Endothelial cell of umbilical vein (primary cell): Measurements from ENCODE around the gene ANKK1. TPM values are rescaled to one million over a fixed set of nuclear protein-coding genes. Genes with fewer than 3 reads are reported as not detected.

Experiments
- Bru-seq: library from RNA; stranded (reverse); fragments of 400-500 nt; gene quantifications from one replicate; lab custom pipeline; 2021; lab: Mats Ljungman, UMichigan
- BruChase-seq, 2 experiments: library from RNA; stranded (reverse); fragments of 400-500 nt; gene quantifications; one replicate each; lab custom pipeline; 2021; lab: Mats Ljungman, UMichigan
- BruUV-seq: library from RNA; stranded (reverse); fragments of 400-500 nt; replicated peaks from 2 replicates; lab custom pipeline; 2021; lab: Mats Ljungman, UMichigan
- CTCF ChIA-PET: fragments of 300-600, 350-600 bp; sonication (Branson Sonifier 250); formaldehyde crosslinking; loops from one replicate; lab custom pipeline; 2021; ENCODE audit warnings: antibody characterized with exemption, inconsistent platforms; lab: Charles Lee
- POLR2A ChIA-PET: fragments of 300-600, 350-600 bp; sonication (Branson Sonifier 250); formaldehyde crosslinking; loops from one replicate; lab custom pipeline; 2021; ENCODE audit warnings: antibody characterized with exemption, inconsistent platforms; lab: Charles Lee
- DNase-seq: peaks from one replicate; pipeline ENCODE4 v3.0.0-alpha.2; 2011; ENCODE audit warnings: low read depth, low spot score
- FAIRE-seq: peaks from 2 replicates; lab custom pipeline; 2011; peaks lifted over from hg19 to GRCh38; lab: Jason Lieb, UNC
- H2AFZ ChIP-seq: 2 replicates; pipeline ENCODE4 v1.6.0; 2012; ENCODE audit warnings: low read depth, low read length, control low read depth, inconsistent platforms
- H3K27ac ChIP-seq: 2 replicates; pipeline ENCODE4 v1.5.1; 2011; ENCODE audit warnings: low read depth, mild to moderate bottlenecking, control low read depth, low read length, moderate library complexity; ENCODE audit not compliant: insufficient read depth
- H3K27me3 ChIP-seq, 2 experiments: 2 replicates each; pipeline versions ENCODE4 v1.6.0 to v1.6.1; 2011; ENCODE audit warnings: low read length in 2 of 2, mixed read lengths in 1 of 2; ENCODE audit not compliant: control insufficient read depth in 2 of 2, insufficient read depth in 2 of 2
- H3K36me3 ChIP-seq, 2 experiments: 2 replicates in 1 of 2; 3 replicates in 1 of 2; pipeline ENCODE4 v1.5.1; 2011; ENCODE audit warnings: low read length in 2 of 2, mild to moderate bottlenecking in 1 of 2, moderate library complexity in 1 of 2; ENCODE audit not compliant: control insufficient read depth in 2 of 2, insufficient read depth in 2 of 2; ENCODE audit errors: extremely low read depth in 1 of 2
- H3K4me1 ChIP-seq: 3 replicates; pipeline ENCODE4 v1.5.1; 2011; ENCODE audit warnings: mild to moderate bottlenecking, low read length; ENCODE audit not compliant: control insufficient read depth, insufficient read depth; ENCODE audit errors: extremely low read depth
- H3K4me2 ChIP-seq: 2 replicates; pipeline ENCODE4 v1.6.1; 2011; ENCODE audit warnings: low read length, control low read depth, mixed read lengths; ENCODE audit not compliant: insufficient read depth
- H3K4me3 ChIP-seq, 3 experiments: fragments of 200-600 bp in 1 of 3; sonication (generic), shearing (Covaris generic) in 1 of 3; replicated peaks in 1 of 3; 2 replicates each; pipeline ENCODE4 v1.5.1; 2011 to 2016; ENCODE audit warnings: control low read depth in 3 of 3, low read length in 3 of 3, mild to moderate bottlenecking in 2 of 3, inconsistent platforms in 1 of 3, low read depth in 1 of 3, moderate library complexity in 1 of 3; ENCODE audit not compliant: insufficient read depth in 1 of 3
- H3K79me2 ChIP-seq: 2 replicates; pipeline ENCODE4 v1.6.0; 2012; ENCODE audit warnings: low read length, inconsistent platforms; ENCODE audit not compliant: control insufficient read depth, insufficient read depth
- H3K9ac ChIP-seq: replicated peaks from 2 replicates; pipeline ENCODE3; 2011; ENCODE audit warnings: low read length, control low read depth; ENCODE audit not compliant: insufficient read depth; ENCODE audit errors: extremely low read depth
- H3K9me1 ChIP-seq: replicated peaks from 3 replicates; pipeline ENCODE4 v1.6.0; 2011; ENCODE audit warnings: mild to moderate bottlenecking, low read length; ENCODE audit not compliant: control insufficient read depth, insufficient read depth; ENCODE audit errors: extremely low read depth
- H3K9me3 ChIP-seq: replicated peaks from 2 replicates; pipeline ENCODE4 v1.5.1; 2012; ENCODE audit warnings: low read length, inconsistent platforms; ENCODE audit not compliant: control insufficient read depth, insufficient read depth
- H4K20me1 ChIP-seq: replicated peaks from 2 replicates; pipeline ENCODE3; 2011; ENCODE audit warnings: mild to moderate bottlenecking, low read length; ENCODE audit not compliant: control insufficient read depth, insufficient read depth; ENCODE audit errors: extremely low read depth
- CTCF ChIP-seq, 2 donors: IDR thresholded peaks; 1 replicate in 1 of 2; 2 replicates in 1 of 2; pipeline ENCODE4 v1.5.1; 2011; ENCODE audit warnings: low read length in 2 of 2, mild to moderate bottlenecking in 2 of 2, moderate library complexity in 2 of 2, control low read depth in 1 of 2, inconsistent platforms in 1 of 2, low read depth in 1 of 2; ENCODE audit not compliant: insufficient read depth in 1 of 2; ENCODE audit errors: extremely low read depth in 1 of 2
- EZH2 ChIP-seq: IDR thresholded peaks from 2 replicates; pipeline ENCODE4 v1.6.1; 2012; ENCODE audit warnings: borderline replicate concordance, low read depth, mild to moderate bottlenecking, moderate library complexity, low read length, inconsistent platforms; ENCODE audit not compliant: severe bottlenecking
- GATA2 ChIP-seq: IDR thresholded peaks from 2 replicates; pipeline ENCODE4 v1.7.0; 2011; ENCODE audit warnings: low read depth, mild to moderate bottlenecking, moderate library complexity, mixed read lengths, low read length; ENCODE audit not compliant: insufficient read length, insufficient read depth
- JUN ChIP-seq: IDR thresholded peaks from 2 replicates; pipeline ENCODE4 v1.6.1; 2011; ENCODE audit warnings: borderline replicate concordance, low read depth; ENCODE audit not compliant: insufficient read length, insufficient read depth
- MAX ChIP-seq: IDR thresholded peaks from 2 replicates; pipeline ENCODE4 v1.6.1; 2011; ENCODE audit not compliant: insufficient read depth, insufficient read length
- MYC ChIP-seq: IDR thresholded peaks from one replicate; pipeline ENCODE4 v1.6.1; 2011; ENCODE audit warnings: mild to moderate bottlenecking, low read depth, low read length
- POLR2A ChIP-seq: IDR thresholded peaks from 2 replicates; pipeline ENCODE4 v1.6.1; 2012; ENCODE audit warnings: low read depth, mild to moderate bottlenecking, control low read depth, low read length
- POLR2AphosphoS5 ChIP-seq: IDR thresholded peaks from 2 replicates; pipeline ENCODE4 v1.6.1; 2012; ENCODE audit warnings: low read depth, mild to moderate bottlenecking, control low read depth, low read length, moderate library complexity; ENCODE audit not compliant: insufficient read depth
- dilution Hi-C: fragments of 300-500 bp; cut with MboI; formaldehyde crosslinking; loops from one replicate; pipeline ENCODE4 v1.15.0; 2019; ENCODE audit warnings: low sequenced_read_pairs; ENCODE audit not compliant: extremely low pct_ligation_motif_present
- intact Hi-C: fragments of 100-400 bp; cut with micrococcal nuclease; formaldehyde crosslinking; loops from one replicate; pipeline ENCODE4 v1.10.0; 2022
- long read RNA-seq: library from polyadenylated mRNA; stranded (forward); transcript quantifications from one replicate; pipeline ENCODE4 v2.0.0, GENCODE V29; 2021
- polyA minus RNA-seq, 3 experiments: library from RNA; depleted of rRNA, polyadenylated mRNA; stranded (reverse); fragments of >200 nt; gene quantifications; 1 replicate in 1 of 3; 2 replicates in 2 of 3; pipeline ENCODE4 v1.2.3, GENCODE V29; 2011
- polyA plus RNA-seq, 4 experiments: library from polyadenylated mRNA; depleted of rRNA in 3 of 4; stranded (reverse) in 3 of 4; unstranded in 1 of 4; fragments of >200 nt; gene quantifications; 2 replicates each; pipeline versions ENCODE4 v1.2.1 to v1.2.3, GENCODE V29; 2011 to 2012; ENCODE audit warnings: missing spikeins in 1 of 4
- total RNA-seq: library from RNA; stranded (reverse); gene quantifications from 2 replicates; pipeline ENCODE4 v1.2.3, GENCODE V29; 2021

Gene ANKK1
- total RNA-seq (not detected in 2 replicates), polyA plus RNA-seq (0.05 TPM in 1 of 2 replicates, not detected in the other), polyA minus RNA-seq (0.08 TPM in 1 of 2 replicates, not detected in the other), Bru-seq, nascent RNA (percentile 7 among the genes with signal in this experiment), BruChase-seq, experiment 1, labeled RNA remaining after a 6-hour chase (not detected), BruChase-seq, experiment 2, labeled RNA remaining after a 2-hour chase (not detected)
- 0.01 and 0.04 TPM in 2 replicates for polyA plus RNA-seq (2011; cell fraction: cytosol; rRNA removed)
- 0.05 and 0.13 TPM in 2 replicates for polyA plus RNA-seq (2011; cell fraction: nucleus; rRNA removed)
- not detected in 2 replicates for polyA plus RNA-seq (2012)
- not detected for polyA minus RNA-seq (2011; cell fraction: cytosol; rRNA and poly(A)+ RNA removed)
- not detected in 2 replicates for polyA minus RNA-seq (2011; cell fraction: nucleus; rRNA and poly(A)+ RNA removed)
- long read RNA-seq: 0 reads

- Histone ChIP-seq H3K27ac (no peak within 1 kb of the TSS), H3K36me3 (no peaks in the 10 kb centered on the region), H3K4me3 (peak within 1 kb of the TSS in 1 of 3 experiments; percentile 3), H3K4me2 (no peak within 1 kb of the TSS), H3K9me3 (no peaks in the 10 kb centered on the region), H3K4me1 (peaks cover 24% of the 10 kb centered on the region), H3K9ac (no peak within 1 kb of the TSS), H3K27me3 (peaks cover 4 to 5% of the 10 kb centered on the region in 2 experiments), H4K20me1 (no peaks in the 10 kb centered on the region), H3K9me1 (no peaks in the 10 kb centered on the region), H2AFZ (peak within 1 kb of the TSS; percentile 43), H3K79me2 (no peaks in the 10 kb centered on the region)
- POLR2A ChIA-PET: no interaction called here
- CTCF ChIA-PET: no interaction called here
- intact Hi-C loops: loop anchor here (5.0 to 10.0 kb wide), 3 partner anchors 385 to 1103 kb away; partner anchors contain the start of gene ZW10
- FAIRE-seq: no peak
- no TSS peak for BruUV-seq
- DNase-seq: no peak
- dilution Hi-C loops: no loop called here
- no peak for TF ChIP-seq GATA2
- no peak for TF ChIP-seq MYC
- TF ChIP-seq POLR2A: no peak
- TF ChIP-seq JUN: no peak
- TF ChIP-seq EZH2: no peak
- peak; percentile 25 to 63 for TF ChIP-seq CTCF (IDR thresholded peaks at IDR 0.05; ENCODE audit: extremely low read depth in 1 of 2, insufficient read depth in 1 of 2, low read depth in 1 of 2, low read length in 2 of 2)
- TF ChIP-seq POLR2AphosphoS5: no peak
- TF ChIP-seq MAX: no peak
Measured at GRCh38 chr11:113387605-113388211, at the start of gene ANKK1. Gene ANKK1, plus strand, starts transcription at chr11:113387779. Its CDS starts 106 bp downstream, at chr11:113387885.
